Heart left ventricle (tissue), 13 donors: ENCODE results near the gene SHROOM3.

Experiments used
- CTCF ChIP-seq, 12 donors: fragments of 200-600 bp; sonication (generic) in 4 of 12; IDR thresholded peaks; one replicate each; pipeline versions ENCODE4 v1.5.0 to v1.8.0; 2018 to 2022; ENCODE audit warnings: antibody characterized with exemption in 12 of 12, mild to moderate bottlenecking in 5 of 12
- POLR2A ChIP-seq, 2 donors: fragments of 450-650 bp; IDR thresholded peaks; one replicate each; pipeline ENCODE4 v1.6.1; 2017; ENCODE audit warnings: antibody characterized with exemption in 2 of 2, mild to moderate bottlenecking in 2 of 2, moderate library complexity in 2 of 2
- donor health status: ischemic (EF 13 %, LVEDD 7.1; RV severe dilation, severe dysfunction).
- donor health status: DM: no; HTN: yes; CAD: no.
- donor health status: DM: no; HTN: no; CAD: no.
- donor health status: ischemic (EF 25% LVEDD 6.9; RV normal size, moderate dysfunction).
- donor health status: ischemic (EF 25% LVEDD 5.7; RV mildly dilated, moderate dysfunction).
- donor health status: ischemic (EF 35%, LVEDD 5.7; RV mildly dilated, moderate dysfunction).
- donor health status: nonischemic (EF 11% LVEDD 7.7; RV severe dilation, severe dysfunction).
- donor health status: DM: yes; HTN: yes; CAD: no.
- donor health status: PGD.
- donor health status: ischemic (EF 29% LVEDD 5.4; RV normal size, mild dysfunction).
- donor health status: nonischemic (EF 23%, LVEDD 6.1; RV moderate dilation, normal function).

- no peak for TF ChIP-seq CTCF (IDR thresholded peaks at IDR 0.05)
- no peak for TF ChIP-seq POLR2A (IDR thresholded peaks at IDR 0.05)
Measured at GRCh38 chr4:76544725-76545124, 109.7 kb downstream of the SHROOM3 start.
